ENCODE results near the gene PDE4B. TPM values are rescaled to one million over a fixed set of nuclear protein-coding genes. Genes with fewer than 3 reads are reported as not detected.
"Not testable (repeated sequence)": the region's sequence is repeated elsewhere in the genome, so short reads cannot be mapped to it uniquely, and the experiment has no call there.

The PDE4B gene
- total and polyA plus RNA-seq, 9 of the 15 experiments (the other 6 are each of a cell fraction or from before 2014, with no cell fraction given): 0.09 TPM; not detected in 8

- POLR2A ChIA-PET: no interaction called here
- TF ChIP-seq MAFK (IDR thresholded peaks at IDR 0.05; ENCODE audit: low read length): peak; percentile 38; the same call in 1 of the 2 replicates
- 0 out of 2 replicates have a peak, but pooled peaks have one; percentile 21 for TF ChIP-seq MAFF (IDR thresholded peaks at IDR 0.05; ENCODE audit: low read length)
- no peak for TF ChIP-seq TGIF2 (CRISPR knock-in tag; IDR thresholded peaks at IDR 0.05)
- TF ChIP-seq PRMT5 (CRISPR knock-in tag; IDR thresholded peaks at IDR 0.05): no peak
- peak; percentile 50; the same call in 1 of the 2 replicates for TF ChIP-seq ZNF316 (IDR thresholded peaks at IDR 0.05)
- Histone ChIP-seq H3K9me1 (ENCODE audit: control insufficient read depth, insufficient read depth, low read length) (no peaks in the 10 kb centered on the region), H3K9ac (ENCODE audit: insufficient read depth in 1 of 2, low read depth in 2 of 2, low read length in 2 of 2) (no peak overlapping the region), H3K9me3 (replicated peaks; ENCODE audit: control insufficient read depth, insufficient read depth, low read depth, low read length) (no peaks in the 10 kb centered on the region), H3K4me3 (no peak overlapping the region), H3K4me1 (replicated peaks in 1 of 2; ENCODE audit: control insufficient read depth in 2 of 2, insufficient read depth in 2 of 2, low read length in 2 of 2) (no peaks in the 10 kb centered on the region), H3K27ac (ENCODE audit: extremely low read depth, low read depth, low read length) (no peak overlapping the region), H4K20me1 (replicated peaks; ENCODE audit: control insufficient read depth, insufficient read depth, low read length) (no peaks in the 10 kb centered on the region), H3K27me3 (ENCODE audit: control insufficient read depth in 2 of 2, insufficient read depth in 2 of 2, low read length in 2 of 2) (no peaks in the 10 kb centered on the region), H3K79me2 (ENCODE audit: control insufficient read depth, insufficient read depth, low read length) (no peaks in the 10 kb centered on the region), H3K36me3 (ENCODE audit: control insufficient read depth, insufficient read depth, low read length) (no peaks in the 10 kb centered on the region), H2AFZ (ENCODE audit: low read depth, low read length) (no peak overlapping the region), H3K4me2 (ENCODE audit: insufficient read depth, low read length) (no peak overlapping the region)
- CTCF ChIA-PET (ENCODE audit: low intra/inter-chr PET ratio): no interaction called here
- 0% methylated on average over 2 of the region's 2 CpGs for WGBS (ENCODE audit: insufficient coverage, low coverage, missing lambda C conversion rate)
- DNase-seq (ENCODE audit: extremely low read depth in 1 of 4, low spot score in 3 of 4): no peak
- FAIRE-seq: no peak
- in situ Hi-C loops (cut with MboI): no loop called here
- no peak for ATAC-seq
- no TSS peak for BruUV-seq (replicated peaks)
- intact Hi-C loops (cut with micrococcal nuclease): no loop called here
Observed at GRCh38 chr1:66135161-66135560, 342.5 kb downstream of the PDE4B start.

- in situ Hi-C loops (cut with MboI); DNase-seq (ENCODE audit: extremely low read depth in 1 of 4, low spot score in 3 of 4); H3K4me2 ChIP-seq (ENCODE audit: insufficient read depth, low read length); H3K9me1 ChIP-seq (ENCODE audit: control insufficient read depth, insufficient read depth, low read length); H3K27me3 ChIP-seq (ENCODE audit: control insufficient read depth in 2 of 2, insufficient read depth in 2 of 2, low read length in 2 of 2); FAIRE-seq; H3K79me2 ChIP-seq (ENCODE audit: control insufficient read depth, insufficient read depth, low read length); H3K9ac ChIP-seq (ENCODE audit: insufficient read depth in 1 of 2, low read depth in 2 of 2, low read length in 2 of 2); BruUV-seq (replicated peaks); H2AFZ ChIP-seq (ENCODE audit: low read depth, low read length); H3K9me3 ChIP-seq (replicated peaks; ENCODE audit: control insufficient read depth, insufficient read depth, low read depth, low read length); H4K20me1 ChIP-seq (replicated peaks; ENCODE audit: control insufficient read depth, insufficient read depth, low read length); H3K4me1 ChIP-seq (replicated peaks in 1 of 2; ENCODE audit: control insufficient read depth in 2 of 2, insufficient read depth in 2 of 2, low read length in 2 of 2); H3K36me3 ChIP-seq (ENCODE audit: control insufficient read depth, insufficient read depth, low read length); H3K27ac ChIP-seq (ENCODE audit: extremely low read depth, low read depth, low read length); POLR2A ChIA-PET; CTCF ChIA-PET (ENCODE audit: low intra/inter-chr PET ratio); H3K4me3 ChIP-seq; ATAC-seq; intact Hi-C loops (cut with micrococcal nuclease): not testable (repeated sequence)
- 0% methylated on average over 4 of the region's 4 CpGs for WGBS (ENCODE audit: insufficient coverage, low coverage, missing lambda C conversion rate)
Observed at GRCh38 chr1:66136423-66136822, 343.7 kb downstream of the PDE4B start.
